ENCODE data around the gene VPS72.

The VPS72 gene

DNA sequence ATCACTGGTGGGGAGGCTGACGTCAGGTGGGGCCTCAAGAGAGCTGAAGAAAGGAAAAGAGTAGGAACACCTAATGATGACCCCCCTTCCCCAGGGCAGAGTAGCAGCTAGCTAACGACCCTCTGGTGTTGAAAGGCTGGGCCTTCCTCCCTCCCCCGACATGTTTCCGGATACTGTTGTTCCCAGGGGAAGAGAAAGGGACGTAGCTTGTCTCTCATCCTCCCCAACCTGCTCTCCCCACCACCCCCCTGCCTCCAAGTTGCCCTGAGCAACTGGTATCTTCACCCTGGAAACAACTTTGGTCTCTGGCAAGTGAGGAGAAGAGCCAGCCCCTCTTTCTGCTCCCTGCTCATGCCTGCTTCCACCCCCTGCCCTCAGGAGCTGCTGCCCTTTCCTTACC, 46.0 kb downstream of the VPS72 start:
- DNase-seq, result no peak

DNA sequence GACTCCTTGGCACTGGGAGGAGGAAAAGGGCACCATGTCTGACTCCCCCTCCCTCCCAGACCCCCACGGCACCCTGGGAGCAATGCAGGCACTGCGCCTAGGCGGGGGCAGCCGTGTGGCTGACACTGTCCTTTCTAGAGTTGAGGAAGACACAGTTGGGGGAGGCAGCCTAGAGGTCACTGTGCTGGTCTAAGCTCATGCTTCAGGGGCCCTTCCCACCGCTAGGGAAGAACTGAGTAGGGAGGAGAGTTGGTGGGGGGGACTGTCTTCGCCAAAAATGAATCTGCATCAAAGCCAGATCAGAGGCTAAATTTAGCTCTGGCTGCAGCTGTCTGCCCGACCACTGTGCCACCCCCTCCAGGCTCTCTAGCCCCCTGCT, 47.0 kb downstream of the VPS72 start:
- no peak for DNase-seq

DNA sequence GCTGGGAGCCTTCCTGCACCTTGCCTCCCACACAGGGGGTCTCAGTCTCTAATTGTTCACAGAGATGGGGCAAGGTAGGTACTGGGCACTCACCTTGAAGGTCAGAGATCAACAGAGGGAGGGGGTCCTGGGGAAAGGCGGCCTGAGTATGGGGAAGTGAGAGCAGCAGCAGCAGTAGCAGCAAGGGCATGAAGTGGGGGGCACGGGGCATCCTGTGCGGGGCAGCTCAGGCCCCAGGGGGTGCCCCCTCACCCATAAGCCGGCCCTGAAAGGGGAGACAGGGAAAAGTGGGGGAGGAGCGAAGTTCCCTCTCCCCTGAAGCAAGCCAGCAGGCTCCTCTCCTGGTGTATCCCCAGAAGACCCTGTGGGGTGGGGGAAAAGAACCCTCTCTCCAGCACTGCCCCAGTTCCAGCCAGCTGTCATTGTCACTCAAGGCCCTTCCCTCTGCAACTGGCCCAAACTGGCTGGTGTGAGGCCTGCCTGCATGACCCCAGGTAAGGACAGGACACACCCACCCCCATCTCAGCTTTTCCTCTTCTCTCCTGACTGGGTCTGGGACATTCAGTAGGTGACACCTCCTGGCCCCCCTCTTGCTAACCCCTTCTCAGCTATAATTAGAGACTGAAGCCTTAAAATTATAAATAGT, 47.5 kb downstream of the VPS72 start:
- no peak for DNase-seq

DNA sequence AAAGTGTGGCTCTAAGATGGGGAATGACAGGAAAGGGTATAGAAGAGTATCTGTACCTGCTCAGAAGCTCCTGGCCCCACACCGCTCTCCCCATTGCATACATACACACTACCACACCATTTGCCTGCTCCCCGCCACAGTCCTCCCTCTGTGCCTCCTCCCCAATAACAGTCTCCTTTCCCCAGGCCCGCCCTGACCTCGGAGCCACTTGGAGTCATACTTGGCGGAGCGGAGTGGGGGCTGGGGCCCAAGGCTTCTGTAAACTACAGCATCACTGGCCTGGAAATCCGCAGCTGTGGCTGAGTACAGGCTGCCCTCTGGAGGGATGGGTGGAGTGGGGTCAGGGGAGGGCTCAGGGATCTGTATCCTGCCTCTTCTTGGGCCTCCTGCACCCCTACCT, 52.2 kb downstream of the VPS72 start:
- no peak for DNase-seq

DNA sequence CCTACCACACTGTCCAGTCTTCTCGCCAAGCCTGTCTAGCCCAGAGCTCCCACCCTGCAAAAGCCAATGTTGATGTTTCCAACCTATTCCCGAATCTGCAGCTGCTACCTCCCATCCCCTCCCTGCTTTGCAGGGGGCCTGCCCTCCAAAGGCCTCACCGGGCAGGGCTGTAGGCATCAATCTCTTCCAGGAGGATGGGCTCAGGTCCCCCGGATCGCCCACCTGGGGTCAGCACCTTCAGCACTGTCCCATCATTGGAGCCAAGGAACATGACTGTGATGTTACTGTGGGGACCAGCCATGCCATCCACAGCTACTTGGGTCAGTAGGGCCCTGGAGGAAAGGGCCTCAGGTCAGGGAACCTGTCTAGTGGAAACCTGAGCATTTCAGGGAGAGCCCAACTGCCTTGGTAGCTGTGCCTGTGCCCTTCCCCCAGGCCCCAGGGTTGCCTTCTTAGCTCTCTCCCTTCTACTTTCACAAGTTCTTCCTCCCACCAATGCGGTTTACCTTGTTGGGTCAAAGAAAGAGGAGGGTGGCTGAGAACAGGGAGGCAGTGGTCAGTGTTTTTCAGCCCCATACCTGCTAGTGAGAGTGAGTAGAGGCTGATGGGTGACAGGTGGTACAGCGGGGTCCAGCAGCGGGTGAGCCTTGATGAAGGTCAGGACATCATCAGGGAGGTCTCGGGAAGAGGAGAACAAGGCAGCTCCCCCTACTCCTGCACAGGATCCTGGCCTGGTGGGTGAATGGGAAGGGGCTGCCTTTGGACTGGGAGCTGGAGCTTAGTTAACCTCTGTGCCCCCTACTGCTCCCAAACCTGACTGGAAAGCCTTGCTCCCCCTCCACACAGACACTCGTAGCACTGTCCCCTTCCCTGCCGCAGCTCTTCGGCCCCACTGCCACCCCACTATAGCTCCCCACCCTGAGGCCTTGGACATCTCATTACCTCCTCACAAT, 54.3 kb downstream of the VPS72 start:
- DNase-seq, result no peak

DNA sequence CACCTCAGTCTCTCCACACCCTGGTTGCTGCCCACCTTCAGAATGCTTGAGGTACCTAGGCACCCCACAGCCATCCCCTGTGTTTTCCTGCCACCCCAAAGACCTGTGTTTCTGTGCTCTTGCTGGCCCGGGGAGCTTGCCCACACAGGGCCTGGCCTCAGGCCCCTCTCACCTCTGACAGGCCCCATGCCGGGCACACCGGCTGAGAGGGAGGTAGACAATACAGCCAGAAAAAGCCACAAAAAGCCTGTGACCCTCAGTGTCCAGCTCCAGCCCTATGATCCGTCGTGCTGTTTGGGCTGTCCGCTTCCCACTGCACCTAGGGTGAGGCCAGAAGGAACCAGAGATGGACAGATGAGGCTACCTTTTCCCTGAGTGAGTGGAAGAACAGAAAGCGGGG, 55.0 kb downstream of the VPS72 start:
- no peak for DNase-seq

DNA sequence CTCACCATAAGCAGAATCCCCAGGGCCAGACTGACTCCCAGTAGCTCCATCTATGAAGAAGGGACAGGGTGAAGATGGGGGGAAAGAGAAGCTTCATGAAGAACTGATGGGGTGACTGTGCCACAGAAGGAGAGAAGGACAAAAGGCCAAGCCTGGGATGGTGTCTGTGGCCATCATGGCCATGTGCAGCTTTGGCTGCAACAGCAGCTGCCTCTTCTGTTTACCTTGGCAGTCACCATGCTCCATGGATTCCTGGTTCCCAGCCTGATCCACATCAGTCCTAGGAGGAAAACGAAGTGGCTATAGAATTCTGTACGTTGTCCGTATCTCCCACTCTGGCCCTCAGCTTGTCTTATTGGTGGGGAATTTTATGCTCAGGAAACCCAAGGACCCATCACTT, 55.6 kb downstream of the VPS72 start:
- no peak for DNase-seq

DNA sequence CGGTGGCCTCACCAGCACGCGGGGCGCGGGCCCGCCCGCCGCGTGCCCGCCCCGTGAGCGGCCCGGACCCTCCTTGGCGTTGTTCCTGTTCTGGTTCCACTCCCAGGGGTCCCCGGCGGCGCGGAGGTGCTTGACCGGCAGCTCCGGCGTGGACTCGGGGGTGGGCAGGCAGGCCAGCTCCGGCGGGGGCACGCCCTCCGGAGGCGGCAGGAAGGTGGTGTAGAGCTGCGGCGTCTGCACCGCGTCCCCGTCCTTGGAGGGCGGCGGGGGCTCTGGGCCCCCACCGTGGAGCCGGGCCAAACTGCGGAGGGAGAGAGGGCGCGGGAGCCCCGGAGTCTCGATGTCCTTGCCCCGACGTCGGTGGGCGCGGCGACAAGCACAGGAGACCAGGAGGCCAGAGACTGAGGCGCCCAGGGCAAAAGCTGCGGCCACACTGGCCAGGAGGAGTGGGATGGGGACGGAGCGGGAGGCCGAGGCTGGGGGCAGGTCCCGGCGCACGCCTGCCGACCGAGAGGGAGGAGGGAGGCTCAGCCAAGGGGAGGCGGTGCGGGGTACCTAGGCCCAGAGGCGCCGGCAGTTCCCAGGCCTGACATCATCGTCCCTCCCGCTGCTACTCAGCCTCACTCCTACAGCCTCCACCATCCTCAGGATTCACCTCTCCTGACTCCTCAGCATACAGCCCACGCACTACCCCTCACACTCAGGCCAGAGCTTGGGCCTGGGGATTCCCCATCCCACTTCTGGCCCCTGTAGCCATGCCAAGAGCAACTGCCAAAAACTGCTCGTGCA, 56.8 kb downstream of the VPS72 start:
- DNase-seq, result no peak

DNA sequence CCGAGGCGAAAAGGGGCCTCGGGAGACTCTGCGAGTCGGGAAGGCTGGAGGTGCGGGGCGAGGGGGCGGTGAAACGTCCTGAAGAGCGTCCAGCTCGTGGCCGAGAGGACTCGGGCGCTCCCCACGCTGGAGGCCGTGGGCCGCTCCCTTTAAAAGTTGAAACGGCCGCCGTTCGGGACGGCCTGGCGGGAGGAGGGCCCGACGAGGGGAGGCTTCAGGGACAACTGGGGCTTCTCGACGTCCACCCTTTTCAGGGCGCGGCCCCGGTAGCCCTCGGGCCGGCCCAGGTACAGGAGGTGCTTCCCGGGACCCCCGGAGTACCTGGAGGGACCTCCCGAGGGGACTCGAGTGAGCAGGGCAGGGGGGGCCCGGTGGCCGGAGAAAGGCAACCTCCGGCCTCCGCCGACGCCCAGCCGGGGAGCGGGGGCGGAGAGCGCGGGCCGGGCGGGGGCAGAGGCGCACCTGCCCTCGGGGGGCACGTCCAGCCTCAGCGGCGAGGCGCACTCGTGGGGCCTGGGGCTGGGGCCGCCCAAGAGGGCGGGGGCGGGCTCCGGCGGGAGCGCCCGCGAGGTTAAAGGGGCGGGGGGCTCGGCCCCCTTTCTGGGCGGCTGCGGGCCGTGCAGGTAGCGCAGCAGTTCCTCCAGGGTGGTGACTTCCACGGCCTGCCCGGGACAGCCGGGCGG, 57.5 kb downstream of the VPS72 start:
- DNase-seq, result no peak

DNA sequence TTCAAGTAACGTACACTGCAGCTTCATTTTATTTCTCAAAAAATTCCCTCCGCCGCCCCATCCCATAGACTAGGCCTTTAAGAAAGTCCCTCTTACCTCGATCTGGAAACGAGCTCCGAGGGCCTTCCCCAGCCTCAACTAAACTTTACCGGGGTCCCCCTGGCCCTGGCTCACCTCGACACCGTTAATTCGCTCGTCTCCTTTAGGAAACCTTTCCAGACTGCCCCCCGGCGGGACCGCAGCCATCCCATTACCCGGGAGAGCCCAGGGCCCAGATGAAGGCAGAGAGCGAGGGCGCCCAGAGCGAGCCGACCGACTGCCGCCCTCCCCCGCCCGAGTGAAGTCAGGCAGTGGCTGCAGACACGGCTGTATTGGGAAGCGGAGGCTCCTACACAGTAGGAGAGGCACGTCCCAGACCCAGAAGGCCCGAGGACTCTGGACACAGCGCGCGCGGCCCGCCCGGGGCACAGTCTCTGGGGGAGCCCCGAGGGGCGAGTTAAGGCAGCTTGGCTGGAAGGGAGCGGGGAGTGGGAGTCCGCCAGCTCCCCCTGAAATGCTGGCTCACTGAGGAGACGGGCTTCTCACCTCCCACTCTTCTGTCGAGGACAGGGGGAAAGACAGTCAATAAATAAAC, 58.2 kb downstream of the VPS72 start:
- DNase-seq, result no peak

DNA sequence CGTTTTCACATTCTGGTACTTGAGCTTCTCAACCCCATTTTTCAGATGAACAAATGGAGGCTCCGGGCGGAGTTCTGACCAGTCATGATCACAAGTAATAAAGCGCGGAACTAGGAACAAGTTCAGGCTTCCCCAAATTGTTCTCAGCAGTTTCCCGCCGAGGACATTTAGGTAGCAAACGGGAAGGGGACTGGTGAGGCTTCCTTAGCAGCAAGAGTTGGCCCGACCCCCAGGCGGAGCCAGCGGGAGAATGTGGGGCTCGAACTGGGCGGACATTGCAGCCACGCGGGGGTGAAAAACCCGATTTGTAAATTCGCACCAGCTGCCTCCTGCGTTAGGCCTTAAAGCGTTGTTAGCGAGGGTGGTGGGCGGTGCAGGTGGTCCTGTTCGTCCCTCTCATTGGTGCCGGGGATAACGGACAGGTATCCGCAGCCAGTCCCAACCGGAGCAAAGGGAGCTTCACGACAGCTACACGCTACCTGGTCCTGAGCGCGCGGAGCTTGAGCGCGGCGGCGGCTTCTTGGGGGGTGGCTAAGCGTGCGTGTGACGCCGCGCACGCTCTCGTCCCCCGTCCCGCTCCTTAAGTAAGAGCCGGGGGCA, 58.9 kb downstream of the VPS72 start:
- no peak for DNase-seq

DNA sequence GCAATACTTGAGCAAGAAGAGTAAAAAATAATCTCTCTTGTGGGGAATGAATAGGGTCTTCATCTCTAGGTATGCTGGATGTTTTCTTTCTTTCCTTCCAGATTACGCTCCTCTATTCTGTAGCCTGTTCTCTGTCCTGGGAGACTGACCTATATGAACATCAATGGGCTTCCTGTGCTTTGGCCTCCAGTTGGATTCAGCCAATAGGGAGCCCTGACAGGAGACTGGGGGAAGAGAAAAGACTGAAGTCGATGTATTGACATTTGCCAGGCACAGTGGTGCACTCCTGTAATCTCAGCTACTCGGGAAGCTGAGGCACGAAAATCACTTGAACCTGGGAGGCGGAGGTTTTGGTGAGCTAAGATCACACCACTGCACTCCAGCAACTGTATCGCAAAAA, 61.2 kb downstream of the VPS72 start:
- DNase-seq, result no peak
